ENCODE results near the gene SSH2. TPM values are rescaled to one million over a fixed set of nuclear protein-coding genes. Genes with fewer than 3 reads are reported as not detected.
A peak's percentile ranks its signal among the peaks of the same experiment; 100 is the strongest.

SSH2 gene
- total RNA-seq, 6 donors from 2014 or later, result 55.4 to 82.9 (median 67.8) TPM

- Histone ChIP-seq H3K27ac (peak overlapping the region in 2 of 4 donors; percentile 2 to 58), H3K4me1 (peaks cover 10 to 18% (median 15%) of the 10 kb centered on the region in 4 donors)
- no peak for ATAC-seq (ENCODE audit: low FRiP score in 2 of 2)
Observed at GRCh38 chr17:29698019-29698777, 231.8 kb downstream of the SSH2 start.

GRCh38 chr17:29697371-29697770 lies 232.7 kb downstream of the SSH2 start:
- ATAC-seq (ENCODE audit: low FRiP score in 2 of 2) (no peak), DNase-seq (no peak)
- no peak for TF ChIP-seq POLR2AphosphoS5 (IDR thresholded peaks at IDR 0.05)
- TF ChIP-seq POLR2A (IDR thresholded peaks at IDR 0.05), result no peak
- TF ChIP-seq EP300 (IDR thresholded peaks at IDR 0.05), result no peak
- TF ChIP-seq CTCF (IDR thresholded peaks at IDR 0.05), result no peak
- Histone ChIP-seq H3K4me1 (peaks cover 14 to 22% (median 18%) of the 10 kb centered on the region in 4 donors), H3K36me3 (peaks cover 0 to 64% (median 28%) of the 10 kb centered on the region in 4 donors), H3K4me3 (no peak overlapping the region), H3K27ac (peak overlapping the region in 1 of 4 donors; percentile 5), H3K9me3 (no peaks in the 10 kb centered on the region), H3K27me3 (no peaks in the 10 kb centered on the region)
- 77 to 88% methylated on average over 3 of the region's 3 CpGs for WGBS, 2 donors

More at GRCh38 chr17:29698019-29698777, 231.8 kb downstream of the SSH2 start:
- Histone ChIP-seq H3K4me3 (no peak overlapping the region), H3K36me3 (peaks cover 0 to 62% (median 28%) of the 10 kb centered on the region in 4 donors), H3K9me3 (no peaks in the 10 kb centered on the region), H3K27me3 (no peaks in the 10 kb centered on the region)
- no peak for TF ChIP-seq EP300 (IDR thresholded peaks at IDR 0.05)
- TF ChIP-seq POLR2A (IDR thresholded peaks at IDR 0.05), result no peak
- TF ChIP-seq CTCF (IDR thresholded peaks at IDR 0.05), result no peak
- no peak for TF ChIP-seq POLR2AphosphoS5 (IDR thresholded peaks at IDR 0.05)
- 89 to 92% methylated on average over 6 of the region's 6 CpGs for WGBS, 2 donors
- DNase-seq, result no peak

GRCh38 chr17:29694918-29695563 lies 235.0 kb downstream of the SSH2 start:
- peak overlapping the region in 3 of 4 donors; percentile 24 to 63 (median 51) for H3K27ac ChIP-seq
- no peaks in the 10 kb centered on the region for H3K27me3 ChIP-seq
- 79 to 83% methylated on average over 5 of the region's 5 CpGs for WGBS, 2 donors
- no peak for TF ChIP-seq POLR2AphosphoS5 (IDR thresholded peaks at IDR 0.05)
- TF ChIP-seq CTCF (IDR thresholded peaks at IDR 0.05), result no peak
- no peak for TF ChIP-seq POLR2A (IDR thresholded peaks at IDR 0.05)
- TF ChIP-seq EP300 (IDR thresholded peaks at IDR 0.05), result no peak
- DNase-seq (no peak), ATAC-seq (ENCODE audit: low FRiP score in 2 of 2) (peak in 1 of 2 donors; percentile 66)
- H3K9me3 ChIP-seq, result no peaks in the 10 kb centered on the region
- H3K4me1 ChIP-seq, result peaks cover 12 to 28% (median 19%) of the 10 kb centered on the region in 4 donors
- peaks cover 0 to 46% (median 13%) of the 10 kb centered on the region in 4 donors for H3K36me3 ChIP-seq
- H3K4me3 ChIP-seq, result no peak overlapping the region

GRCh38 chr17:29693751-29694150 lies 236.3 kb downstream of the SSH2 start:
- Histone ChIP-seq H3K9me3 (no peaks in the 10 kb centered on the region), H3K4me1 (peaks cover 0 to 16% (median 8%) of the 10 kb centered on the region in 4 donors), H3K27me3 (no peaks in the 10 kb centered on the region), H3K36me3 (peaks cover 0 to 51% (median 13%) of the 10 kb centered on the region in 4 donors), H3K4me3 (no peak overlapping the region), H3K27ac (peak overlapping the region in 1 of 4 donors; percentile 35)
- WGBS, 2 donors, result 79 to 86% methylated on average over 3 of the region's 3 CpGs
- DNase-seq (no peak), ATAC-seq (ENCODE audit: low FRiP score in 2 of 2) (no peak)
- TF ChIP-seq POLR2A (IDR thresholded peaks at IDR 0.05) (no peak), CTCF (IDR thresholded peaks at IDR 0.05) (no peak), EP300 (IDR thresholded peaks at IDR 0.05) (no peak), POLR2AphosphoS5 (IDR thresholded peaks at IDR 0.05) (no peak)
